Aorta (tissue), 5 donors: Measurements from ENCODE around the gene TNN. TPM values are rescaled to one million over a fixed set of nuclear protein-coding genes. Genes with fewer than 3 reads are reported as not detected.
"Not testable (repeated sequence)": the region's sequence is repeated elsewhere in the genome, so short reads cannot be mapped to it uniquely, and the experiment has no call there.

Experiments
- ATAC-seq: fragments of 200-7000 bp; cut with Tn5 transposase; one replicate; pipeline ENCODE4 v1.9.1; 2022; ENCODE audit warnings: moderate library complexity; ENCODE audit not compliant: low FRiP score
- DNase-seq, 2 donors: peaks; one replicate each; pipeline ENCODE4 v3.0.0-alpha.2; 2020
- H3K27ac ChIP-seq, 2 donors: one replicate each; pipeline ENCODE4 v1.5.1; 2013; ENCODE audit warnings: low read length in 2 of 2, mild to moderate bottlenecking in 2 of 2, moderate library complexity in 2 of 2, control low read depth in 1 of 2, inconsistent platforms in 1 of 2, low read depth in 1 of 2
- H3K27me3 ChIP-seq, 2 donors: one replicate each; pipeline ENCODE4 v1.6.1; 2013; ENCODE audit warnings: control low read depth in 1 of 2, low read length in 1 of 2, mild to moderate bottlenecking in 1 of 2, moderate library complexity in 1 of 2; ENCODE audit not compliant: insufficient read depth in 2 of 2, control insufficient read depth in 1 of 2
- H3K36me3 ChIP-seq, 2 donors: one replicate each; pipeline ENCODE4 v1.6.1; 2013; ENCODE audit warnings: control low read depth in 1 of 2, low read length in 1 of 2, mild to moderate bottlenecking in 1 of 2; ENCODE audit not compliant: insufficient read depth in 2 of 2, control insufficient read depth in 1 of 2
- H3K4me1 ChIP-seq, 2 donors: one replicate each; pipeline ENCODE4 v1.6.1; 2013; ENCODE audit warnings: low read length in 2 of 2, control low read depth in 1 of 2, mild to moderate bottlenecking in 1 of 2, moderate library complexity in 1 of 2; ENCODE audit not compliant: insufficient read depth in 2 of 2, control insufficient read depth in 1 of 2
- H3K4me3 ChIP-seq, 2 donors: one replicate each; pipeline ENCODE4 v1.5.1; 2013; ENCODE audit warnings: low read length in 2 of 2, control low read depth in 1 of 2, mild to moderate bottlenecking in 1 of 2
- H3K9me3 ChIP-seq: one replicate; pipeline ENCODE4 v1.6.1; 2013; ENCODE audit warnings: mild to moderate bottlenecking, low read length; ENCODE audit not compliant: control insufficient read depth
- WGBS, 2 donors: extraction: QIAGEN DNeasy Blood & Tissue Kit; methylation state at CpG; one replicate each; pipeline ENCODE4 v1.1.7; 2013; 5-methylcytosine and 5-hydroxymethylcytosine counted together
- intact Hi-C, 2 donors: fragments of 100-400 bp; cut with DNase I; formaldehyde crosslinking; loops; one replicate each; pipeline versions ENCODE4 v1.14.2 to v1.15.0; 2022
- polyA plus RNA-seq, 2 donors: library from polyadenylated mRNA; stranded (reverse); fragments of 200-250 nt; gene quantifications; one replicate each; pipeline ENCODE4 v1.2.3, GENCODE V29; 2013
- total RNA-seq, 2 donors: library from RNA; stranded (reverse); fragmentation: NEBNext Ultra II Directional; extraction: Animal tissue kit (Norgen Biotek cat#: 25700); gene quantifications; one replicate each; pipeline ENCODE4 v1.2.1, GENCODE V29; 2021
- donor health status: healthy with polysubstance abuse.
- donor health status: Bipolar disorder and iron deficiency.
- donor health status: DM: no; HTN: no; CAD: no.
- donor health status: DM: no; HTN: no; CAD: no.
- donor health status: DM: yes; HTN: yes; CAD: no.

TNN gene
- total and polyA plus RNA-seq, 4 donors = 0.25 to 0.30 TPM; not detected in 2

- Histone ChIP-seq H3K36me3 (no peaks in the 10 kb centered on the region), H3K27ac (no peak overlapping the region), H3K4me1 (no peaks in the 10 kb centered on the region), H3K4me3 (no peak overlapping the region), H3K27me3 (no peaks in the 10 kb centered on the region), H3K9me3 (no peaks in the 10 kb centered on the region)
- 94 to 95% methylated on average over 2 of the region's 2 CpGs for WGBS, 2 donors
- intact Hi-C loops = no loop called here
- DNase-seq = no peak
- no peak for ATAC-seq
These were observed 23.1 kb downstream of the TNN start for GRCh38 chr1:175090780-175091179.

GRCh38 chr1:175094626-175095025 lies 27.0 kb downstream of the TNN start:
- WGBS, 2 donors = 64 to 67% methylated on average over 4 of the region's 4 CpGs
- no peak overlapping the region for H3K4me3 ChIP-seq
- no peaks in the 10 kb centered on the region for H3K4me1 ChIP-seq
- no peaks in the 10 kb centered on the region for H3K27me3 ChIP-seq
- DNase-seq = no peak
- no peak for ATAC-seq
- intact Hi-C loops = no loop called here
- H3K36me3 ChIP-seq = no peaks in the 10 kb centered on the region
- H3K27ac ChIP-seq = no peak overlapping the region
- H3K9me3 ChIP-seq = no peaks in the 10 kb centered on the region

DNA sequence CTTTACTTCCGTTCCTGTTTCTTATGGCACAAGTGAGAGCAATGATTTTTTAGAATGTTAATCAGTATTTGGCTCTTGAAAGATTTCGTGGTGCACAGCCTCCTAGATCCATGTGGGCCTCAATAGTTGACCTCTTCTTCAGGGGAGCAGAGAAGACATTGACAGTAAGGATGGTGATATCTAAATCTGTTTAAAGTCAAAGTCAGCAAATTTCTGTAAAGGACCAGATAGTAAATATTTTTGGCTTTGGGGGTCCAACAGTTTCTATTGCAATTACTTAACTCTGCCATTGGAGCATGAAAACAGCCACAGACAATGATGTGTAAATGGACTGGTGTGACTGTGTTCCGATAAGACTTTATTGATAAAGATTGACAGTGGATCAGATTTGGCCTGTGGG lies 27.4 kb downstream of the TNN start:
- Histone ChIP-seq H3K36me3 (no peaks in the 10 kb centered on the region), H3K27ac (no peak overlapping the region), H3K9me3 (no peaks in the 10 kb centered on the region), H3K27me3 (no peaks in the 10 kb centered on the region), H3K4me3 (no peak overlapping the region), H3K4me1 (no peaks in the 10 kb centered on the region)
- DNase-seq (no peak), ATAC-seq (no peak)
- intact Hi-C loops = no loop called here
- WGBS, 2 donors = 79 to 83% methylated on average over 3 of the region's 3 CpGs

DNA sequence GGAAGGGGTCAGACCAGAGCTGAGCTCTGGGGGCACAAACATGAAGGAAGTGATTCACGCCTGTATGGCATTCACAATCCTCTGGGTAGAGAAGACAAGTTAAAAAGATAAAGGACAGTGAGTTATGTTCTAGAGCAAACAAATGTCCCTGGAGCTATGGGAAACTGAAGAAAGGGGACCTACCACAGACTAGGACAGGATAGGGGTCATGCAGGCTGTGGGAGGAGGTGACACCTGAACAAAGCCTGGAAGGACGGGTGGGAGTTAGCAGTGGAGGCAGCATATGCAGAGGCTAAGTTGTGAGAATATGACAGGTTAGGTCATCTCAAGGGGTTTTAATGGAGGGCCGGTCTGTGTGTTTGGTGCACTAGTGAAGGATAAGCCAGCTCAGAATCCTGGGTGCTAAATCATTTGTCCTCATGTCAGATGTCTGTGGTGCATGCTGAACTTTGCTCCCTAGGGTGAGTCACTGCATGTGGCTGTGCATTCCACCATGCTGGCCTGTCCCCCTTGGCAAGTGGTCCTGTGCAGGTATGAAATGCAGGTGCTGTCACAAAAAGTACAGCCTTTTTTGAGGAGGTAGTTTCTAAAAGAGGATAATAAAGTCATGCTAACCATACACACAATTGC lies 28.5 kb downstream of the TNN start:
- Histone ChIP-seq H3K36me3 (no peaks in the 10 kb centered on the region), H3K27ac (no peak overlapping the region), H3K27me3 (no peaks in the 10 kb centered on the region), H3K9me3 (no peaks in the 10 kb centered on the region), H3K4me3 (no peak overlapping the region), H3K4me1 (no peaks in the 10 kb centered on the region)
- no peak for DNase-seq
- intact Hi-C loops = no loop called here
- WGBS, 2 donors = 79 to 80% methylated on average over 3 of the region's 3 CpGs
- no peak for ATAC-seq

GRCh38 chr1:175097361-175097760 lies 29.7 kb downstream of the TNN start:
- intact Hi-C loops = no loop called here
- H3K27ac ChIP-seq = no peak overlapping the region
- no peaks in the 10 kb centered on the region for H3K9me3 ChIP-seq
- DNase-seq = no peak
- no peak for ATAC-seq
- no peaks in the 10 kb centered on the region for H3K4me1 ChIP-seq
- no peak overlapping the region for H3K4me3 ChIP-seq
- no peaks in the 10 kb centered on the region for H3K36me3 ChIP-seq
- no peaks in the 10 kb centered on the region for H3K27me3 ChIP-seq
- WGBS, 2 donors = 89 to 92% methylated on average over 9 of the region's 9 CpGs

DNA sequence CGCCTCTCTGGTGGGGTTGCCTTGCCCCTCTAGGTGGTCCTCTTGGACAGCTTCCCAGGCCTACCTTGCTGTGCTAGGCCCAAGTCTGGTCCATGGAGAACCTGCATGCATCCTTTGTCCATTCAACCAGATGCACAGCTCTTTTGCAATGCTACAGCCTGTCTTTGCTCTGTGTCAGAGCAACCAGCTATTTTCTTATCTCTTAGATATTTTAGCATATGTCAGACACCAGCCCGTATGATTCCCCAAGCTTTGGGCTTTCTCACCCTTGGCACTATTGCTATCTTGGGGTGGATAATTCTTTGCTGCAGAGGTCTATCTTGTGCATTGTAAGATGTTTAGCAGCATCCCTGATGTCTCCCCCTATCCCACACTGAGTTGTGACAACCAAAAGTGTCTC lies 32.3 kb downstream of the TNN start:
- intact Hi-C loops = no loop called here
- Histone ChIP-seq H3K36me3 (no peaks in the 10 kb centered on the region), H3K9me3 (no peaks in the 10 kb centered on the region), H3K4me1 (no peaks in the 10 kb centered on the region), H3K27me3 (no peaks in the 10 kb centered on the region), H3K27ac (no peak overlapping the region), H3K4me3 (no peak overlapping the region)
- WGBS, 2 donors = 69 to 77% methylated on average over 2 of the region's 2 CpGs
- DNase-seq = no peak
- no peak for ATAC-seq

GRCh38 chr1:175102166-175102565 lies 34.5 kb downstream of the TNN start:
- H3K9me3 ChIP-seq, H3K27me3 ChIP-seq, DNase-seq, intact Hi-C loops, ATAC-seq, H3K36me3 ChIP-seq, H3K4me3 ChIP-seq, H3K4me1 ChIP-seq, H3K27ac ChIP-seq: not testable (repeated sequence)
- WGBS, 2 donors = 97% methylated on average over 16 to 21 of the region's 21 CpGs

DNA sequence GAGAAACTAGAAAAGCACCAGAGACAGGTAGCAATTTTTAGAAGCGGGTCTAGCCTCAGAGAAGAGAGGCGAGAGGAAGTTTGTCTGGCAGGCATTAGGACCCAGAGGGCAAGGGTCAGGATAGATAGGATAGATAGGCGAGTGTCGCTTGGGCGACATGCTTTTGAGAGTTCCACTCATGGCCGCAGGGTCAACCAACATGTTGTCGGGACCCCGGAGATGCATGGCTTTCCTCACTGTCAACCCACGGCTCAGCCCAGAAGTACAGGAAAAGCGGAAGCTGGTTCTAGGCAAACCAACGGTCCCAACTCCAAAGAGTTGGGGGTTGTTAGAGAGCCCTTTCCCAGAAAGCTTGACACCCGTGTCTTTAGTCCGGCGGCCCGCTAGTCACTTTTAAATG lies 38.9 kb downstream of the TNN start:
- H3K36me3 ChIP-seq, H3K4me1 ChIP-seq, intact Hi-C loops, H3K27me3 ChIP-seq, H3K27ac ChIP-seq, H3K4me3 ChIP-seq, DNase-seq, ATAC-seq, H3K9me3 ChIP-seq: not testable (repeated sequence)
- WGBS, 2 donors = 87 to 92% methylated on average over 15 of the region's 15 CpGs

DNA sequence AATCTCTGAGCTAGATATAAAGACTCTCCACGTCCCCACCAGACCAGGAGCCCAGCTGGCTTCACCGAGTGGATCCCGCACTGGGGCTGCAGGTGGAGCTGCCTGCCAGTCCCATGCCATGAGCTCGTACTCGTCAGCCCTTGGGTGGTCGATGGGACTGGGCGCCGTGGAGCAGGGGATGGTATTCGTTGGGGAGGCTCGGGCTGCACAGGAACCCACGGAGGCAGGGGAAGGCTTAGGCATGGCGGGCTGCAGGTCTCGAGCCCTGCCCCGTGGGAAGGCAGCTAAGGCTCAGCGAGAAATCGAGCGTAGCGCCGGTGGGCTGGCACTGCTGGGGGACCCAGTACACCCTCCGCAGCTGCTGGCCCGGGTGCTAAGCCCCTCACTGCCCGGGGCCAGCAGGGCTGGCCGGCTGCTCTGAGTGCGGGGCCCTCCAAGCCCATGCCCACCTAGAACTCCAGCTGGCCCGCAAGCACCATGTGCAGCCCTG lies 40.7 kb downstream of the TNN start:
- H3K4me3 ChIP-seq, H3K4me1 ChIP-seq, intact Hi-C loops, H3K27ac ChIP-seq, H3K9me3 ChIP-seq, H3K27me3 ChIP-seq, DNase-seq, H3K36me3 ChIP-seq, ATAC-seq: not testable (repeated sequence)
- WGBS, 2 donors = 94 to 97% methylated on average over 19 to 25 of the region's 25 CpGs
